Activated T-helper 1 cell treated with anti-CD3 and anti-CD28 coated beads, Interleukin-12 subunit alpha, Interleukin-12 subunit beta, Interleukin-2, Interleukin-4 antibody, amounts not matched to agents 30 ng/mL and 10 ng/mL and 1 ng/mL, durations not matched to agents 14 hours and 24 hours and 36 hours (primary cell): ENCODE results near the gene PMFBP1. TPM values are rescaled to one million over a fixed set of nuclear protein-coding genes. Genes with fewer than 3 reads are reported as not detected.

Experiments used
- DNase-seq: peaks from one replicate; pipeline ENCODE4 v3.0.0; 2021; ENCODE audit warnings: low spot score
- H3K27ac Mint-ChIP-seq: one replicate; pipeline ENCODE4 v1.8.0; 2021; ENCODE audit warnings: mild to moderate bottlenecking, mixed read lengths
- H3K27me3 Mint-ChIP-seq: one replicate; pipeline ENCODE4 v1.8.0; 2022; ENCODE audit warnings: mild to moderate bottlenecking, moderate library complexity, mixed read lengths; ENCODE audit not compliant: insufficient read depth
- H3K36me3 Mint-ChIP-seq: one replicate; pipeline ENCODE4 v1.8.0; 2021; ENCODE audit warnings: low read depth, mixed read lengths
- H3K4me1 Mint-ChIP-seq: one replicate; pipeline ENCODE4 v1.8.0; 2021; ENCODE audit warnings: low read depth, mixed read lengths
- H3K4me3 Mint-ChIP-seq: one replicate; pipeline ENCODE4 v1.8.0; 2021; ENCODE audit warnings: mild to moderate bottlenecking, moderate library complexity, mixed read lengths
- H3K9me3 Mint-ChIP-seq: one replicate; pipeline ENCODE4 v1.8.0; 2021; ENCODE audit warnings: mixed read lengths
- intact Hi-C: fragments of 100-400 bp; cut with micrococcal nuclease; formaldehyde crosslinking; loops from one replicate; pipeline ENCODE4 v1.15.1; 2024
- total RNA-seq: library from RNA; stranded (reverse); gene quantifications from 2 replicates; pipeline ENCODE4 v1.2.3, GENCODE V29; 2022

The PMFBP1 gene
- total RNA-seq, 1 donor from 2014 or later = 0.39 TPM

DNA sequence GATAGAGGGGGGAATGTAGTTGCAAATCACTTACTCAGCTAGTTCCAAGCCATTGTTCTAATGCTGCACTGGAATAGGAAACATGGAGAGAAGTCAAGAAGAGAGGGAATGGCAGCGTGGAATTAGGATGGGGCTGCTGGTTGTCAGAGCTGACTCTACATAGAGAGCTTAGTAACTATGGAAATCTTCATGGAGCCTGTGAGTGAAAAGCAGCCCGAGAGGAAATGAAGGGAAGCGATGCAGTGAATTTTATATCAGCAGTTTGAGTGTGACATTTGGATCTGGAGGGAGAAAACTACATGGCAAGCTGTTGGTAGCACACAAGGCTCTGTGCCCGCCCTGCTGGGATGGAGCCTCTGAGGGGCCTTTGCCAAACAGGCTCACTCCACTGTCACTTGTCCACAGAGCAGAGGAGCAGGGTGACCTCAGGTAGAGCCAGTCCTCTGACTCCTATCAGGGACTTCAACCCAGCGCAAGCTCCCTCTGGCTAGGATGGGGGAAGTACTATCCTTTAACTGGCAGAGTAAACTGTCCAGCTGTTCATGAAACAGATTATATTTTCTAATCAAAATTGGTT, 27.9 kb upstream of the PMFBP1 start:
- H3K27ac Mint-ChIP-seq = no peak overlapping the region
- H3K27me3 Mint-ChIP-seq = no peaks in the 10 kb centered on the region
- H3K36me3 Mint-ChIP-seq = no peaks in the 10 kb centered on the region
- DNase-seq = no peak
- no peak overlapping the region for H3K4me3 Mint-ChIP-seq
- H3K4me1 Mint-ChIP-seq = peaks cover 15% of the 10 kb centered on the region
- intact Hi-C loops = no loop called here
- no peaks in the 10 kb centered on the region for H3K9me3 Mint-ChIP-seq

DNA sequence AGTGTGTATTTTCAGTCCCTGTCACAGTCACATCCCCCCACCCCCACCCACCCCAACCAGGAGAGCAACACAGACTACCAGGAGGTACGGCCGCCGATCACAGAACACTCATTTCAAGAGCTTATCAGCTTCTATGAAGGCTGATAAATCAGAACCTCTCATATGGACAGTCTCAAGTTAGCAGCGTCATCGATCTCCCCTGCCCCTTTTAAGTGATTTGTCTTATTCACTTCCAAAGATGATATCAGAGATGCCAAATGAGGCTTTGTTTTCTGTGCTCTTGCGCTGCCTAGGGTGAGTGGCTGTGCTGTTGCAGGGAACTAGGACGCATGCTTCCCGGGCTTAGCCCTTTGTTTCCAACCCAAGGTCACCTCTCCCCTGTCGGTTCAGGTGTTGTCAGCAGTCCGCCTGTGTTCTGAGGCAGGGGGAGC, 26.8 kb upstream of the PMFBP1 start:
- Mint-ChIP-seq H3K9me3 (no peaks in the 10 kb centered on the region), H3K36me3 (no peaks in the 10 kb centered on the region), H3K27me3 (no peaks in the 10 kb centered on the region), H3K4me3 (no peak overlapping the region), H3K4me1 (peaks cover 13% of the 10 kb centered on the region), H3K27ac (no peak overlapping the region)
- intact Hi-C loops = no loop called here
- DNase-seq = no peak

DNA sequence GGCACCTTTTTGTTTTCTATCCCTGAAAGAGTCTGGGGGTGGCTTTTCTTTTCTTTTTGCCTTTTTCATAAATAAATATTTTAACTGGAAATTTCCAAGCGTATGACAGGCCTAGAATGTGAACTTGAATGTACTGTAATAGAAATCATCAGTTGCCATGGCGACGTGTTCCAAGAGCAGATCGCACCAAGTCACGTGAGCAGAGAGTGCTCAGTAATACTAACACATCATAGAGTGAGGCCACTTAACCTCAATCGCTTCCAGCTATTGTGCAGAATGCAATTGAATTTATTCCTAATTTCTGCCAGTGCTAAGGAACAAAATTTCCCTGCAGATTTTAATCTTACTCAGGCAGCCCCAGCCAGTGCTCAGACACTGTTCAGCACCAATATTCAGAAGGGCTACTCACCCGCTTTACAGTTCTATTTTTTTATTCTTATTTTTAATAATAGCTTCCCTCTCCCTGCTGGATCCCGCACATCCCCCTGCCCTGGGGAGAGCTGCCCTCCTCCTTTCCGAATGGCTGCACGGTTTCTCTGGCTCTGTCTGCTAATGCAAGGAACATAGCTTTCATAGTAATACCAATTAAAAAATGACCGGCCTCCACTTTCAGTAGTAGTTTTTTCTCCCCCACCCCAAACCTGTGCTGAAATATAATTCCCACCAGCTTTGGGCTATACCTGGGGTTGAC, 26.2 kb upstream of the PMFBP1 start:
- Mint-ChIP-seq H3K27ac (no peak overlapping the region), H3K4me1 (peaks cover 7% of the 10 kb centered on the region), H3K4me3 (no peak overlapping the region), H3K9me3 (no peaks in the 10 kb centered on the region), H3K27me3 (no peaks in the 10 kb centered on the region), H3K36me3 (no peaks in the 10 kb centered on the region)
- intact Hi-C loops = no loop called here
- no peak for DNase-seq

DNA sequence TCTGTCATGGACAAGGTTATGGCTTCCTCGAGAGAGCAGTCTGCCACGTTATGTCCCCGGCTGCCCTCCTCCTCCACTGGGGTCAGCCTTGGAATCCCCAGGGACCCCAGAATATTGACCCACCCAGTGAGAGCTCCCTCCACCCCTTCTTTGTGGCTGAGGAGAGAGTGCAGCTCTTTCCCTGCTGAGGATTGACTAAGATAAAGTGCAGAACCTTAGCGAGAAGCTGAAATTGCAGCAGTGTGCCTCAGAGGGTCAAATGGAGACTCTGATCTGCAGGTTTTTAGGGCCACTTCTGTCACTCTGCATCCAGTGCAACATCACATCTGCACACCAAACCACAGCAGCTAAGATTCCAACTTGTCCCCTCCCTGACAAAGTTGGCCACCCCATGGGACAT, 25.6 kb upstream of the PMFBP1 start:
- no peak for DNase-seq
- H3K27me3 Mint-ChIP-seq = no peaks in the 10 kb centered on the region
- no peaks in the 10 kb centered on the region for H3K9me3 Mint-ChIP-seq
- no peak overlapping the region for H3K4me3 Mint-ChIP-seq
- H3K36me3 Mint-ChIP-seq = no peaks in the 10 kb centered on the region
- intact Hi-C loops = no loop called here
- no peak overlapping the region for H3K27ac Mint-ChIP-seq
- peaks cover 2% of the 10 kb centered on the region for H3K4me1 Mint-ChIP-seq

DNA sequence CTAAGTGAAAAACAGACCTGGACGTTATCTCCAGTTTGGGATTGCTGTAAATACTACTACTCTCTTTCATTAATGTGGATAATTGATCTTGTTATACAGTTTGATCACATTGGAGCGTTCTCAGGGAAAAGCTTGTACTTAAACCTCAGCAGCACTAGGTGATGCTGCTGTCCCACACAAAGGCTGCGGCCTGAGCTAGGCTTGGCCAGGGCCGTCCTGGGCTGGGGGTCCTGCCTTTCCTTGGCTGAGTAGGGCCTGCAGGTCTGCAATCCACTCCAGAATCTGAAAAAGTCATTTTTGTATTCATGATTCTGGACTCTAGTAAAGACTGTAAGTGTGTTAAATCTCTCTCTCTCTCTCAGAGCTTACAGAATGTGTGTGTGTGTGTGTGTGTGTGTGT, 23.7 kb upstream of the PMFBP1 start:
- no peak overlapping the region for H3K4me3 Mint-ChIP-seq
- no peaks in the 10 kb centered on the region for H3K4me1 Mint-ChIP-seq
- intact Hi-C loops = no loop called here
- H3K27ac Mint-ChIP-seq = no peak overlapping the region
- no peaks in the 10 kb centered on the region for H3K27me3 Mint-ChIP-seq
- DNase-seq = no peak
- no peaks in the 10 kb centered on the region for H3K9me3 Mint-ChIP-seq
- no peaks in the 10 kb centered on the region for H3K36me3 Mint-ChIP-seq

DNA sequence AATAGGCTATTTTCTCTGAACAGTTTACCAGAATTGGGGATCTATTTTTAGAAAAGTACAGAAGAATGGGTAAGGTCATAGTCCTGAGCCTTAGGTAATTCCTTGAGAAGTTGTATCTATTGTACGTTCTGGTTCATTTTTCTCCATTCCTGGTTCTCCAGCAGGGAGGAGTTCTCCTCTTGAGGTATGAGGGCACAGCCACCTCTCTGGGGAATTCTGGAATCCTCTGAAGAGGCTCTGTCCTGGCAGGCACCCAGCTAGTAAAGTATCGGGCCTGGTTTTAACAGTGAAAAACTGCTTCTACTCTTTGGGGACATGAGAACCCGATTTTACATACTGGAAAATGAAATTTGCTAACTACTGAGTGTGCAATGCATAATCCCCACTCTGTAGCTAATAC, 19.6 kb upstream of the PMFBP1 start:
- H3K36me3 Mint-ChIP-seq = no peaks in the 10 kb centered on the region
- no peaks in the 10 kb centered on the region for H3K4me1 Mint-ChIP-seq
- H3K4me3 Mint-ChIP-seq = no peak overlapping the region
- H3K9me3 Mint-ChIP-seq = no peaks in the 10 kb centered on the region
- peaks cover 3% of the 10 kb centered on the region for H3K27me3 Mint-ChIP-seq
- intact Hi-C loops = no loop called here
- H3K27ac Mint-ChIP-seq = no peak overlapping the region
- no peak for DNase-seq

DNA sequence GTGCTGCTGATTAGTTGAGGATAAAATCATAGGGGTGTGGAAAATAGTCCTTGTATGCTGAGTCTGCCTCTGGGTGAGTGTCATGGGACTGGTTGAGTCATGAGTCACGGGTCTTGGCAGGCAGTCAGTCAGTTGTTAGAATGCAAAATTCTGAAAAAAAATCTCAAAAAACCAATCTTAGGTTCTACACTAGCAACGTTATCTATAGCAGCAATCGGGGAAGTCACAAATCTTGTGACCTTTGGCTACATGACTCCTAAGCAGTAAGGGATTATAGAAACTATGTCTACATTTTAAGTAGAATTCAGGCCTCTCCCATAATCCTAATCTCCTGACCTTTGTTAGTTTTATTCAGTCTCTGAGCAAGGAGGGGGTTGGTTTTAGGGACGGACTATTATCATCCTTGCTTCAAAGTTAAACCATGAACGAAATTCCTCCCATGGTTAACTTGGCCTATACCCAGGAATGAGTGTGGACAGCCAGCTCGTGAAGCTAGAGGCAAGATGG, 18.0 kb upstream of the PMFBP1 start:
- H3K27me3 Mint-ChIP-seq = peaks cover 3% of the 10 kb centered on the region
- no peaks in the 10 kb centered on the region for H3K9me3 Mint-ChIP-seq

DNA sequence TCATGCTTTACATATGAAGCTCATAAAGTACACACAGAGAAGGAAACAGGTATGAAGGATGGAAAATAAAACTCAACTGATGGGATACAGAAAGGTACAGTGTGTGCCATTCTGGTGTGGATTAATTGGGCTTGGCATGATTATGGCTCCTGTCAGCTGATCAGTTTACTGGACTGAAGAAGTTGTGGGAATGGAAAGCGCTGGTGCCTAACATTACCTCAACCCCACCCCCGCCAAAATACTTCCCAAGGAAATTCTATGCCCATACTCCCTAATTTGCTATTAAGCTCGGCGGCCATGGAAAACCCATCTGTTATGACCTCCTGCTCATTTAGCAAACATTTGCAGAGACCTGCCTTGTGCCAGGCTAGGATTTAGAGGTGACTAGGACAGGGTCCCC, 16.6 kb upstream of the PMFBP1 start:
- Mint-ChIP-seq H3K4me1 (no peaks in the 10 kb centered on the region), H3K27me3 (peaks cover 3% of the 10 kb centered on the region), H3K9me3 (no peaks in the 10 kb centered on the region), H3K36me3 (no peaks in the 10 kb centered on the region), H3K4me3 (no peak overlapping the region), H3K27ac (no peak overlapping the region)
- intact Hi-C loops = no loop called here
- DNase-seq = no peak

More for the DNA sequence above, 18.0 kb upstream of the PMFBP1 start:
- intact Hi-C loops = no loop called here
- no peaks in the 10 kb centered on the region for H3K36me3 Mint-ChIP-seq
- DNase-seq = no peak
- no peaks in the 10 kb centered on the region for H3K4me1 Mint-ChIP-seq
- no peak overlapping the region for H3K4me3 Mint-ChIP-seq
- H3K27ac Mint-ChIP-seq = no peak overlapping the region

DNA sequence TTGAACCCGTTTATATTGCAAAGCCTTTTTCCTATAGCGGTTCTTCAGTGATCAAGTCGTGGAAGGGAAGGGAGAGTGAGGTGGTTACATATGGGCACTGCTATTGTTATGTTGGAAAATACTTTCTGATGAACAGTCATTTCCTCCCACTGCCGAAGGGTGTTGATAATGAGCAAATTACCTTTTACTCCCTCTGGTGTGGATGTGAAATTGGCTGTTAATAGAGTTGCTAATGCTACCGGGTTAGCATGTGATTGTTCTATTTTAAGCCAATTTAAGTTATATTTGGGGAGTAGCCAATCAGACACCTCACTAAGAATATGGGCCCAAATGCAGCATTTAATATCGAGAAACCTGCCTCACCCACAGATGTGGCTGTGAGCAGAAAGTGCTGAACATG, 15.6 kb upstream of the PMFBP1 start:
- peaks cover 3% of the 10 kb centered on the region for H3K27me3 Mint-ChIP-seq
- no peak overlapping the region for H3K4me3 Mint-ChIP-seq
- H3K27ac Mint-ChIP-seq = no peak overlapping the region
- no peak for DNase-seq
- H3K9me3 Mint-ChIP-seq = no peaks in the 10 kb centered on the region
- intact Hi-C loops = no loop called here
- no peaks in the 10 kb centered on the region for H3K36me3 Mint-ChIP-seq
- no peaks in the 10 kb centered on the region for H3K4me1 Mint-ChIP-seq

DNA sequence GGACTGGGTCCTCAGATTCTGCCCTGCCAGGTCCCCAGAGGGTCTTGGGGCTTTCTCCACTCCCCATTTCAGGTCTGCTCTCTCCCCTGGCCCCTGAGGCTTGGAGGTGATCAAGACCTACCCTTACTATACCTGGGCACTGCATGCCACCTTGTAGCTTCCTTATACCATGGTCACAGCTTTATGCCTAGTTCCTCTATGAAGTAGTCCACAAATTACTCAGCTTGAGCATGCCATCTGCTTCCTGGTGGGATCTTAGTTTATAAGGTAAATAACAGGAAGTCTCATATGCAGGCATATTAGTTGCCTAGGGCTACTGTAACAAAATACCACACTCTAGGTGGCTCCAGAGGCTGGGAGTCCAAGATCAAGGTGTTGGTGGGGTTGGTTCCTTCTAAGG, 11.0 kb upstream of the PMFBP1 start:
- Mint-ChIP-seq H3K27ac (no peak overlapping the region), H3K27me3 (no peaks in the 10 kb centered on the region), H3K4me1 (no peaks in the 10 kb centered on the region), H3K36me3 (no peaks in the 10 kb centered on the region), H3K9me3 (no peaks in the 10 kb centered on the region), H3K4me3 (no peak overlapping the region)
- no peak for DNase-seq
- intact Hi-C loops = no loop called here

DNA sequence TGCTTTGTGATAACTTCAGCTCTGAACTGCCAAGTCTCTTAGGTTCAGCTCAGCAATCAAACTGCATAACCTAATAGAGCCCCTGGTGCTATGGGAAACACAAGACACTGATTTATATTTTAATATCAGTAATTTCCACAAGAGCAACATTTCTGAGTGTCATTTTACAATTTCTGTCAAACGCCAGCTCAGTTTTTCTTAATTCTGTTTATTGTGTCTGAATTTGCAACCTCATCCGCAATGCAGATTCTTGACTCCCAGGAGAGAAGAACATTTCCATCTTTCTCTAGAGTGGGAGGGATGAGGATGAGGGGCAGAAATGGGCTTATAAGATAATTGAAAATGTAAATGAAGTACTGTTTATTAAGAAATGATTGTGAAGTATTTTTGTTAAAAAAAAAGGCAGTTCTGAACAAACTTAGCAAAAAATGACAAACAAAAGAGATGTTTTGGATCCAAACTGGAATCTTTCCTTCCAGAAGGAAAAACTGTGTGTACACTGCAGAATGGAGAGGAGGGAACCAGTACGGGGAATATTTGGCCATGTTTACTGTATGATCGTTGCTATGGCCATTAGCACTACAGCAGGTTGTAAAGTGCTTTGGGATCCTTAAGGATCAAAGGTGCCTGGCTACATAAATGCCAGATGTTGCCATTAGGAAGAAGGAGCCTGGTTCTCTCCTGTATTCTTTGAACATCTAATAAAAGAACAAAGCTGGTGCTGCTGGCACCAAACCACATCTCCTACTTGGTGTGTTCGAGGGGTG, 7.4 kb upstream of the PMFBP1 start:
- no peak overlapping the region for H3K4me3 Mint-ChIP-seq
- no peaks in the 10 kb centered on the region for H3K4me1 Mint-ChIP-seq
- H3K36me3 Mint-ChIP-seq = no peaks in the 10 kb centered on the region
- H3K27me3 Mint-ChIP-seq = no peaks in the 10 kb centered on the region
- intact Hi-C loops = no loop called here
- DNase-seq = no peak
- no peak overlapping the region for H3K27ac Mint-ChIP-seq
- peaks cover 6% of the 10 kb centered on the region for H3K9me3 Mint-ChIP-seq

DNA sequence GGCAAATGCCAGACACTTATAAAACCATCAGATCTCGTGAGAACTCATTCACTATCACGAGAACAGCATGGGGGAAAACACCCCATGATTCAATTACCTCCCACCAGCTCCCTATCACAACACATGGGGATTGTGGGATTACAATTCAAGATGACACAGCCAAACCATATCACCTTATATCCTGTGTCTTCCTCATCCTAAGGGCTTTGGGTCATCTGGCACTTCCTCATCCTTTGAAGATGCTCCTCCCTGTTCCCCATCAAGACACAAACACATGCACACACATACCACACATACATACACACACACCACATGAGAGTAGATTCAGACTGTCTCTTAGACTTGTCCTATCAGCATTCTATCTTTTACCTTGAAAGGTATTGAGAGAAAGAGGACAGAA, 2.8 kb upstream of the PMFBP1 start:
- Mint-ChIP-seq H3K36me3 (no peaks in the 10 kb centered on the region), H3K4me3 (no peak overlapping the region), H3K4me1 (no peaks in the 10 kb centered on the region), H3K9me3 (peaks cover 11% of the 10 kb centered on the region), H3K27ac (no peak overlapping the region), H3K27me3 (no peaks in the 10 kb centered on the region)
- DNase-seq = no peak
- intact Hi-C loops = no loop called here

DNA sequence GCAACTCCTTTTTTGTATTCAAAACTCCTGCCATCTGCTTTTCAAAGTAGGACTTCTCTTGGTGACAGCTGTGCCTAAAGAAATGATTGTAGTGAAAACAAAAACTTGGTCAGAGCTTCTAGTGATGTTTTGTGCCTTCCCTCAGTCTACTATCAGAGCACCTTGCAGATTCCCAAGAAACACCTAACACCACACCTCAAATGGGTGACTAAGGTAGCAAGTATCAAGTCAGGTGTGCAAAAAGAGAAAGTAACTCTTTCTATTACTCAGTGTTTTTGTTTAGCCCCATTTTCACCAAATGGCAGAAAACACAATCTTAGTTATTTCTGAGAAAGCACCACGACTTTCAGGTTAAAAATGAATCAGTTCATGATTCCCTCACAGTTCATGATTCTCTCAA, 2.0 kb upstream of the PMFBP1 start:
- H3K27me3 Mint-ChIP-seq = no peaks in the 10 kb centered on the region
- intact Hi-C loops = no loop called here
- H3K36me3 Mint-ChIP-seq = no peaks in the 10 kb centered on the region
- no peak overlapping the region for H3K27ac Mint-ChIP-seq
- peaks cover 11% of the 10 kb centered on the region for H3K9me3 Mint-ChIP-seq
- H3K4me1 Mint-ChIP-seq = no peaks in the 10 kb centered on the region
- no peak overlapping the region for H3K4me3 Mint-ChIP-seq
- no peak for DNase-seq
